NCI-H2029 (cell line): ENCODE measurements around the gene TUFT1.
"Not testable (repeated sequence)": the region's sequence is repeated elsewhere in the genome, so short reads cannot be mapped to it uniquely, and the experiment has no call there.

Source experiments
- DNase-seq: peaks from one replicate; lab custom pipeline; 2025; lab: John Stamatoyannopoulos, UW

TUFT1 gene

GRCh38 chr1:151512801-151513625 lies 27.1 kb upstream of the TUFT1 start:
- DNase-seq, result peak; percentile 70

- DNase-seq, result peak; percentile 86
Observed at GRCh38 chr1:151513626-151514121, 26.4 kb upstream of the TUFT1 start.

- peak; percentile 37 for DNase-seq
Observed at GRCh38 chr1:151514366-151514765, 25.7 kb upstream of the TUFT1 start.

- no peak for DNase-seq
Observed at GRCh38 chr1:151515265-151515664, 24.8 kb upstream of the TUFT1 start.

GRCh38 chr1:151516031-151516511 lies 24.0 kb upstream of the TUFT1 start:
- no peak for DNase-seq

DNA sequence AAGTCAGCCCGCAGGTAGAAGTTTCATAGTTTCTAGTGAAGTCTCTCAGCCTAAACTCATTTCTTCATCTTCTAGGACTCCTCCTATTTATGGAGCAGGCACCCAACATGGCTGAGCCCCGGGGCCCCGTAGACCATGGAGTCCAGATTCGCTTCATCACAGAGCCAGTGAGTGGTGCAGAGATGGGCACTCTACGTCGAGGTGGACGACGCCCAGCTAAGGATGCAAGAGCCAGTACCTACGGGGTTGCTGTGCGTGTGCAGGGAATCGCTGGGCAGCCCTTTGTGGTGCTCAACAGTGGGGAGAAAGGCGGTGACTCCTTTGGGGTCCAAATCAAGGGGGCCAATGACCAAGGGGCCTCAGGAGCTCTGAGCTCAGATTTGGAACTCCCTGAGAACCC lies 21.7 kb upstream of the TUFT1 start:
- DNase-seq, result no peak

DNA sequence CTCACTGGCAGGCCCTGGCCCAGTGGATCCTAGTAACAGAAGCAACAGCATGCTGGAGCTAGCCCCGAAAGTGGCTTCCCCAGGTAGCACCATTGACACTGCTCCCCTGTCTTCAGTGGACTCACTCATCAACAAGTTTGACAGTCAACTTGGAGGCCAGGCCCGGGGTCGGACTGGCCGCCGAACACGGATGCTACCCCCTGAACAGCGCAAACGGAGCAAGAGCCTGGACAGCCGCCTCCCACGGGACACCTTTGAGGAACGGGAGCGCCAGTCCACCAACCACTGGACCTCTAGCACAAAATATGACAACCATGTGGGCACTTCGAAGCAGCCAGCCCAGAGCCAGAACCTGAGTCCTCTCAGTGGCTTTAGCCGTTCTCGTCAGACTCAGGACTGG lies 21.2 kb upstream of the TUFT1 start:
- DNase-seq, result no peak

- no peak for DNase-seq
Observed at GRCh38 chr1:151519667-151520066, 20.4 kb upstream of the TUFT1 start.

- DNase-seq, result no peak
Observed at GRCh38 chr1:151520359-151520758, 19.8 kb upstream of the TUFT1 start.

DNA sequence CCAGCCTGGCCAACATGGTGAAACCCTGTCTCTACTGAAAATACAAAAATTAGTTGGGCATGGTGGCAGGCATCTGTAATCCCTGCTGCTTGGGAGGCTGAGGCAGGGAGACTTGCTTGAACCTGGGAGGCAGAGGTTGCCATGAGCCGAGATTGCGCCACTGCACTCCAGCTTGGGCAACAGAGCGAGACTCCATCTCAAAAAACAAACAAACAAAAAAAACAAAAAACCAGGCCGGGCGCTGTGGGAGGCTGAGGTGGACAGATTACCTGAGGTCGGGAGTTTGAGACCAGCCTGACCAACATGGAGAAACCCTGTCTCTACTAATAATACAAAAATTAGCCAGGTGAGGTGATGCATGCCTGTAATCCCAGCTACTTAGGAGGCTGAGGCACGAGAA lies 17.7 kb upstream of the TUFT1 start:
- not testable (repeated sequence) for DNase-seq

DNA sequence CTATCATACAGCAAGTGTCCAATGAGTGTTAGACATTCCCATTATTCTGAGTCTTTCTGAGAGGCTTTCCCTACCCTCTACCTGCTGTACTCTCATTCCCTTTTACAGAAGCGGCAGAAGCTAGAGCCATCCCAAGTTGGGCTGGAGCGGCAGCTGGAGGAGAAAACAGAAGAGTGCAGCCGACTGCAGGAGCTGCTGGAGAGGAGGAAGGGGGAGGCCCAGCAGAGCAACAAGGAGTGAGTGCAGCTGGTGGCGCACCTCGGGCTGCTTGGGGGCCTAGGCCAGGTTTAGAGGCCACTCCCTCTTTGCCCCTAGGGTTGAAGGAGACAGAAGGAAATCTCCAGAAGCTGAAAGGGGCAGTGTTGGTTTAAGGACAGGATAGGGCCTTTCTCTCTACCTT lies 16.8 kb upstream of the TUFT1 start:
- DNase-seq, result no peak

GRCh38 chr1:151524736-151525135 lies 15.4 kb upstream of the TUFT1 start:
- DNase-seq, result no peak

GRCh38 chr1:151526735-151527525 lies 13.2 kb upstream of the TUFT1 start:
- DNase-seq, result no peak

DNA sequence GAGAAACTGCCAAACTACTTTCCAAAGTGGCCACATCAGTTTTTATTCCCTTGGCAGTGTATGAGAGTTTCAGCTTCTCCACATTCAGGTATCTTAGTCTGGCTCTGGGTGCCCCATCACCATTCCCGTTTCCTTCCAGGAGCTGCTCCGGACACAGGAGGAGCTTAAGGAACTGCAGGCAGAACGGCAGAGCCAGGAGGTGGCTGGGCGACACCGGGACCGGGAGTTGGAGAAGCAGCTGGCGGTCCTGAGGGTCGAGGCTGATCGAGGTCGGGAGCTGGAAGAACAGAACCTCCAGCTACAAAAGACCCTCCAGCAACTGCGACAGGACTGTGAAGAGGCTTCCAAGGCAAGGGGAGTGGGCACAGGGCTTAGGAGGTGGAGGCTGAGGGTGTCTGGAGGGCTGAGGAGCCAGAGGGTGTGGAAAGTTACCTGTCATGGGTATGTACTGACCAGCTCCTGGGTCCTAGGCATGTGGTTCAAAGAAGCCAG lies 10.9 kb upstream of the TUFT1 start:
- DNase-seq, result no peak

DNA sequence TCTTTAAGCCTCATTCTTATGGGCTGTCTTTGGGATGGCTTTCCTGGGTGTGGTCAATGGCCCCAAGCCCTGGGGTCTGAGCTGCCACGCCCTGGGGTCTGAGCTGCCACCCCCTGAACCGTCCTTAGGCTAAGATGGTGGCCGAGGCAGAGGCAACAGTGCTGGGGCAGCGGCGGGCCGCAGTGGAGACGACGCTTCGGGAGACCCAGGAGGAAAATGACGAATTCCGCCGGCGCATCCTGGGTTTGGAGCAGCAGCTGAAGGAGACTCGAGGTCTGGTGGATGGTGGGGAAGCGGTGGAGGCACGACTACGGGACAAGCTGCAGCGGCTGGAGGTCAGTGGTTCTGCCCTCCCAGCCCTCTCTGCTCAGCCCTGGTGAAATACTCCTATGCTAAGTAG lies 10.3 kb upstream of the TUFT1 start:
- no peak for DNase-seq

GRCh38 chr1:151530461-151530860 lies 9.6 kb upstream of the TUFT1 start:
- no peak for DNase-seq

GRCh38 chr1:151533870-151534269 lies 6.2 kb upstream of the TUFT1 start:
- DNase-seq, result no peak

DNA sequence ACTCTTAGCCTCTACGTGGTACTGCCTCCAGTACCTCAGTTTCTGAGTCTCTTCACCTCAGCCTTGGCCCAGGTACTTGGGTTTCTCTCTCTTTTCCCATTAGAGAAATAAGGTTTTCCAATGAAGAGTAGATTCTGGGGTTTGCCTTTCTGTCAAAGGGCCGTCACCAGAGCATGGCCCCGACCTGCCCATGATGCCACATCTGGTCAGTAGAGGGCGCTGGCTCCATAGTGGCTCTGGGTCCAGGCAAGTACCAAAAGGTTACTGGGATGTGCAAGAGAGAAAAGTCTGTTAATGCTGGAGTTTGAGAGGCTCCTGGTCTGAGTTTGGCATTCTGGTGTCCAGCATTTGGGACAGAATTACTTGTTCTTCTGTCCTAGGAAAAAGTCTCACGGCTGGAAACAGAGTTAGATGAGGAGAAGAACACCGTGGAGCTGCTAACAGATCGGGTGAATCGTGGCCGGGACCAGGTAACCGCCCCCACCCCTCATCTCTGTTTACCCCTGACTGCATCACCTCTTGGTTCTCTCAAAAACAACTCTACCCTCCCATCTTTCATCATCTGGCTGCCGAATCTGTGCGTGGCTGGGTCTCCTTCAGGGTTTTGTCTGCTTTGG lies 5.3 kb upstream of the TUFT1 start:
- DNase-seq, result no peak

- DNase-seq, result no peak
Observed at GRCh38 chr1:151535326-151536271, 4.5 kb upstream of the TUFT1 start.

- no peak for DNase-seq
Observed at GRCh38 chr1:151536499-151536898, 3.6 kb upstream of the TUFT1 start.

GRCh38 chr1:151537112-151537511 lies 3.0 kb upstream of the TUFT1 start:
- DNase-seq, result no peak
